Measurements from ENCODE around the gene DKKL1. TPM values are rescaled to one million over a fixed set of nuclear protein-coding genes. Genes with fewer than 3 reads are reported as not detected.
"Not testable (repeated sequence)": the region's sequence is repeated elsewhere in the genome, so short reads cannot be mapped to it uniquely, and the experiment has no call there.

The DKKL1 gene
- total RNA-seq, 1 donor from 2014 or later = 4.4 TPM

DNA sequence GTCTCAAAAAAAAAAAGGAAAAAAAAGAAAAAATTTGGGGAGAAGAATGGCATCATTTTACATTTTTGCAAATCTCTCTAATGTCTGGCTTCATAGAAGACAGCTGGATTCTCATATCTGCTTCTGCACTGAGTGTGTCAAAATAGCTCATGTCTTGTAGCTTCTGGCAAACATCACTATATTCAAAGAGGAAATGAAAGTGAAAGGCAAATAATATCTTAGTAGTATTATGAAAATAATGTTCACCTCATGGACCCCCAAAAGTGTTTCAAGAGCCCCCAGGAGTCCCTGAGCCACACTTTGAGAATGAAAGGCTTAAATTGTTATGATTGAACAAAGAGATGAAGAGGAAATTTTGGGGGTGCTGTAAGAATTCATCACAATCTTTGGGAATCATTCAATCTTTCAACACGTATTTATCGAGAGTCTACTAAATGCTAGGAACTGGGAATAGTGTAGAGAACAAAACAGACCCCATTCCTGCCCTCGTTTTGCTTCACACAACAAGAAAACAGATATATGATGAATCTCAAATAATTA lies 37.4 kb upstream of the DKKL1 start:
- peaks cover 21% of the 10 kb centered on the region for H3K36me3 Mint-ChIP-seq (ENCODE audit: unreplicated experiment)
- peaks cover 5% of the 10 kb centered on the region for H3K9me3 Mint-ChIP-seq (ENCODE audit: unreplicated experiment)
- TF ChIP-seq, protein P1, sequence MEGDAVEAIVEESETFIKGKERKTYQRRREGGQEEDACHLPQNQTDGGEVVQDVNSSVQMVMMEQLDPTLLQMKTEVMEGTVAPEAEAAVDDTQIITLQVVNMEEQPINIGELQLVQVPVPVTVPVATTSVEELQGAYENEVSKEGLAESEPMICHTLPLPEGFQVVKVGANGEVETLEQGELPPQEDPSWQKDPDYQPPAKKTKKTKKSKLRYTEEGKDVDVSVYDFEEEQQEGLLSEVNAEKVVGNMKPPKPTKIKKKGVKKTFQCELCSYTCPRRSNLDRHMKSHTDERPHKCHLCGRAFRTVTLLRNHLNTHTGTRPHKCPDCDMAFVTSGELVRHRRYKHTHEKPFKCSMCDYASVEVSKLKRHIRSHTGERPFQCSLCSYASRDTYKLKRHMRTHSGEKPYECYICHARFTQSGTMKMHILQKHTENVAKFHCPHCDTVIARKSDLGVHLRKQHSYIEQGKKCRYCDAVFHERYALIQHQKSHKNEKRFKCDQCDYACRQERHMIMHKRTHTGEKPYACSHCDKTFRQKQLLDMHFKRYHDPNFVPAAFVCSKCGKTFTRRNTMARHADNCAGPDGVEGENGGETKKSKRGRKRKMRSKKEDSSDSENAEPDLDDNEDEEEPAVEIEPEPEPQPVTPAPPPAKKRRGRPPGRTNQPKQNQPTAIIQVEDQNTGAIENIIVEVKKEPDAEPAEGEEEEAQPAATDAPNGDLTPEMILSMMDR (IDR thresholded peaks at IDR 0.05) = no peak
- no peaks in the 10 kb centered on the region for H3K27me3 Mint-ChIP-seq (ENCODE audit: unreplicated experiment)
- DNase-seq (ENCODE audit: extremely low spot score, unreplicated experiment) = no peak
- H3K27ac Mint-ChIP-seq (ENCODE audit: unreplicated experiment) = no peak overlapping the region
- no peaks in the 10 kb centered on the region for H3K4me1 Mint-ChIP-seq (ENCODE audit: unreplicated experiment)
- no peak overlapping the region for H3K4me3 Mint-ChIP-seq (ENCODE audit: unreplicated experiment)

DNA sequence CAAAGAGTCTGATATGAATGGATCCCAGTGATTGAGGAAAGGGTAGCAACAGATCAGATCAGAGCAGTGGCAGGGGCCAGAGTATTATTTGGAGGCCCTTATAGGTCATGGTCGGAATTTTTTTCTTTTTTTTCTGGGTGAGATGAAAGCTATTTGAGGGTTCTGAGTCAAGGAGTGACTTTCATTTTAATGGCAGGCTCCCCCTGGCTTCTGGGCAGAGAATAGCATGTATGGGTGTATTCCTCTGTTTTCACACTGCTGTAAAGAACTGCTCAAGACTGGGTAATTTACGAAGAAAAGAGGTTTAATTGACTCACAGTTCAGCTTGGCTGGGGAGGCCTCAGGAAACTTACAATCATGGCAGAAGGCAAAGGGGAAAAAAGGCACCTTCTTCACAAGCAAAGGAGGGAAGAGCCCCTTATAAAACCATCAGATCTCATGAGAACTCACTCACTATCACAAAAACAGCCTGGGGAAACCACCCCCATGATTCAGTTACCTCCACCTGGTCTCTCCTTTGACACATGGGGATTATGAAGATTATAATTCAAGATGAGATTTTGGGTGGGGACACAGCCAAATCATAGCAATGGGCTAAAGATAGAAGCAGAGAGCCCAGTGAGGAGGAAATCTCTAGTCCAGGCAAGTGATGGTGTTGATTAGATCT lies 35.7 kb upstream of the DKKL1 start:
- Mint-ChIP-seq H3K36me3 (ENCODE audit: unreplicated experiment) (peaks cover 14% of the 10 kb centered on the region), H3K4me3 (ENCODE audit: unreplicated experiment) (no peak overlapping the region), H3K27me3 (ENCODE audit: unreplicated experiment) (no peaks in the 10 kb centered on the region), H3K27ac (ENCODE audit: unreplicated experiment) (no peak overlapping the region), H3K9me3 (ENCODE audit: unreplicated experiment) (peaks cover 5% of the 10 kb centered on the region), H3K4me1 (ENCODE audit: unreplicated experiment) (no peaks in the 10 kb centered on the region)
- peak; percentile 10 for DNase-seq (ENCODE audit: extremely low spot score, unreplicated experiment)
- TF ChIP-seq, protein P1 (IDR thresholded peaks at IDR 0.05) = peak; percentile 58

DNA sequence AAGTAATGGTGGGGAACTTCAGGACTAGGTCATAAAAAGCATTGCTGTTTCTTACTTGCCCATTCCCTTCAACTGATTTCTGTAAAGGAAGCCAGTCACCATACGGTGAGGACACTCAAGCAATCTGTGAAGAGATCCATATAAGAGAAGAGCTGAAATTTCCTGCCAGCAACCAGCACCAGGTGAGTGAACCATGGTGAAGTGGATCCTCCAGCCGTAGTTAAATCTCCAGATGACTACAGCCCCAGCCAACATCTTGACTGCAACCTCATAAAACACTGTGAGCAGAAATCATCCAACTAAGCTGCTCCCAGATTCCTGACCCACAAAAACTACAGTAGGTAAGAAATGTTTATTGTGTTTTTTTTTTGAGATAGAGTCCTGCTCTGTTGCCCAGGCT lies 34.9 kb upstream of the DKKL1 start:
- Mint-ChIP-seq H3K27ac (ENCODE audit: unreplicated experiment) (no peak overlapping the region), H3K36me3 (ENCODE audit: unreplicated experiment) (peaks cover 10% of the 10 kb centered on the region), H3K27me3 (ENCODE audit: unreplicated experiment) (no peaks in the 10 kb centered on the region), H3K4me3 (ENCODE audit: unreplicated experiment) (no peak overlapping the region), H3K4me1 (ENCODE audit: unreplicated experiment) (peaks cover 4% of the 10 kb centered on the region), H3K9me3 (ENCODE audit: unreplicated experiment) (no peaks in the 10 kb centered on the region)
- DNase-seq (ENCODE audit: extremely low spot score, unreplicated experiment) = no peak
- TF ChIP-seq, protein P1 (IDR thresholded peaks at IDR 0.05) = no peak

DNA sequence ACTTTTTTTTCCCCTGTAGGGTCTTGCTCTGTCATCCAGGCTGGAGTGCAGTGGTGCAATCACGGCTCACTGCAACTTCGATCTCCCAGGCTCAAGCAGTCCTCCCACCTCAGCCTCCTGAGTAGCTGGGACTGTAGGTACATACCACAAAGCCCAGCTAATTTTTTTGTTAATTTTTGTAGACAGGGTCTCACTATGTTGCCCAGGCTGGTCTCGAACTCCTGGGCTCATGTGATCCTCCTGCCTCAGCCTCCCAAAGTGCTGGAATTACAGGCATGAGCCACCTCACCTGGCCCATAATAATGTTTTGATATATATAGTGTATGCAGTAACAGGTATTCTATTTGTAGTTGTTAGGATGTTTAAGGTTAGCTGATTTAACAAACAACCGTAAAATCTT lies 32.5 kb upstream of the DKKL1 start:
- H3K27me3 Mint-ChIP-seq (ENCODE audit: unreplicated experiment); H3K4me3 Mint-ChIP-seq (ENCODE audit: unreplicated experiment); H3K9me3 Mint-ChIP-seq (ENCODE audit: unreplicated experiment); H3K4me1 Mint-ChIP-seq (ENCODE audit: unreplicated experiment); DNase-seq (ENCODE audit: extremely low spot score, unreplicated experiment); H3K27ac Mint-ChIP-seq (ENCODE audit: unreplicated experiment): not testable (repeated sequence)
- H3K36me3 Mint-ChIP-seq (ENCODE audit: unreplicated experiment) = peaks cover 10% of the 10 kb centered on the region

DNA sequence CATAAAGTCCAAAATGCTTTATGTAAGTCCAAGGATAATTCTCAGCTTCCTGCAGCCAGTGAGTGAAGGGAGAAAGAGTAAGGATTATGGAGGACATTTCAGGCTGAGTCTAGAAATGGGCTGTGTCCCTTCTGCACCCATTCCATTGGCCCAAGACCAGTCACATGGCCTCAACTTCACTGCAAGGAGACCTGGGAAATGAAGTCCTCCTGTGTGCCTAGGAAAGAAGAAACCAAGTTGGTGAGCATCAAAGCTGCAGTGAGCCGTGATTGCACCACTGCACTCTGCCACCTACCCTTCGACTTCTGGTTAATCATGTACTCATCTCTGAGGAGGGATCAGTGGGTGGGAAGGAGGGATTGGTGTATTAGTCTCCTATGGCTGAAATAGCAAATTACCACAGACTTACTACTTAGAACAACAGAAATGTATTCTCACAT lies 32.0 kb upstream of the DKKL1 start:
- no peak for DNase-seq (ENCODE audit: extremely low spot score, unreplicated experiment)
- Mint-ChIP-seq H3K4me3 (ENCODE audit: unreplicated experiment) (no peak overlapping the region), H3K4me1 (ENCODE audit: unreplicated experiment) (peaks cover 5% of the 10 kb centered on the region), H3K9me3 (ENCODE audit: unreplicated experiment) (no peaks in the 10 kb centered on the region), H3K36me3 (ENCODE audit: unreplicated experiment) (peaks cover 10% of the 10 kb centered on the region), H3K27ac (ENCODE audit: unreplicated experiment) (no peak overlapping the region), H3K27me3 (ENCODE audit: unreplicated experiment) (no peaks in the 10 kb centered on the region)
- TF ChIP-seq, protein P1 (IDR thresholded peaks at IDR 0.05) = no peak

- not testable (repeated sequence) for H3K4me3 Mint-ChIP-seq (ENCODE audit: unreplicated experiment); H3K4me1 Mint-ChIP-seq (ENCODE audit: unreplicated experiment); H3K9me3 Mint-ChIP-seq (ENCODE audit: unreplicated experiment); H3K27me3 Mint-ChIP-seq (ENCODE audit: unreplicated experiment); DNase-seq (ENCODE audit: extremely low spot score, unreplicated experiment)
- Mint-ChIP-seq H3K27ac (ENCODE audit: unreplicated experiment) (peak overlapping the region; percentile 32), H3K36me3 (ENCODE audit: unreplicated experiment) (peaks cover 14% of the 10 kb centered on the region)
These were observed 30.8 kb upstream of the DKKL1 start for GRCh38 chr19:49332691-49333417.
